ENCODE measurements around the gene CWC27.
"Not testable (repeated sequence)": the region's sequence is repeated elsewhere in the genome, so short reads cannot be mapped to it uniquely, and the experiment has no call there.

Gene CWC27

DNA sequence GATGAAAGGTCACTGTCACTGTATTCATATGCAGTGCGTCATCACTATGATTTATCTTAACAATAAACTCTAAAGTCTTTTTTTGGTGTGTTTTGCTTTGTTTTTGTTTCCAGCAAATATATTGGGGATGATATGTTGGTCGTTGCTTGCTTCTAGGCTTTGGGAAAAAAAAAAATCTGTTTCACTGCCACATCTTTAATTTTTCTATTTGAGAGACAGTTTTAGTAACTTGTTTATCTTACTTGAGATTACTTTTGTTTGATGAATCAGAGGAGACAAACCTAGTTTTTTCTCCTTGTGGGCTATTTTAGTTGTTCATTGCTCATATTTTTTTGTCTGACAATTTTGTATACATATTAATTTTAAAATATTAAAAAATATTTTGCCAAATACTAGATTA, 19.4 kb downstream of the CWC27 start:
- DNase-seq, result no peak
- ATAC-seq, result no peak

- no peak for DNase-seq
- no peak for ATAC-seq
These were observed 20.7 kb downstream of the CWC27 start for GRCh38 chr5:64789457-64789856.

GRCh38 chr5:64790210-64790609, 21.5 kb downstream of the CWC27 start:
- DNase-seq (no peak), ATAC-seq (no peak)

GRCh38 chr5:64792469-64792868, 23.7 kb downstream of the CWC27 start:
- ATAC-seq (no peak), DNase-seq (no peak)

DNA sequence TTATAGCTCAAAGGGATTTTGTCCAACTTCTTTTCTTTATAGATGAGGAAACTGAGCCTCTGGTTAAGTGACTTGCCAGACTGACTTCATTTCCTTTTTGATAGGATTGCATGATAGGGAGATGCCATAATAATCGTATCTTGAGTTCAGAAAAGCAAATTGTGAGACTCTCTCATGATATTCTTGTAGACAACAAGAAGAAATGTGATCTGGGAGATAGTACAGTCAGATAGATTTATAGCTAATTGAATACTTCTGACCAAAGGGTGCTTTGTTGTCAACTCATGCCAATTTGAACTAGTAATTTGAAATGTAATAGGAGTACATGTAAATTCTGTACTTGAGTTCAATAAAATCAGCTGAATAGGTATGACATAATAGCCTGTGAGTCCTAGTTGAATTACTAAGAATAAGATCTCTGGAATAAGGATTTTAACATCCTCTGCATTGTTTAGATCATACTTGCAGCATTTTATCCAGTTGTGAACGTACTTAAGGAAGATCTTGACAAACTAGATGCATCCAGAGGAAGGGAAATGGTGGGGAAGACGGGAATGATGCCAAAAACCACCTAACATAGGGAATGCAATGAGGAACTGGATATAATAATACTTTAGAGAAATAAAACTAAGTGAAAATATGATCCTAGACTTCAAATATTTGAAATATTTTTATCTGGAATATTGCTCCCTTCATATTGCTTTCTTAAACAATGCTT, 25.5 kb downstream of the CWC27 start:
- DNase-seq, result no peak

GRCh38 chr5:64796301-64796700, 27.6 kb downstream of the CWC27 start:
- ATAC-seq (no peak), DNase-seq (no peak)

More for the DNA sequence above, 25.5 kb downstream of the CWC27 start:
- no peak for ATAC-seq

DNA sequence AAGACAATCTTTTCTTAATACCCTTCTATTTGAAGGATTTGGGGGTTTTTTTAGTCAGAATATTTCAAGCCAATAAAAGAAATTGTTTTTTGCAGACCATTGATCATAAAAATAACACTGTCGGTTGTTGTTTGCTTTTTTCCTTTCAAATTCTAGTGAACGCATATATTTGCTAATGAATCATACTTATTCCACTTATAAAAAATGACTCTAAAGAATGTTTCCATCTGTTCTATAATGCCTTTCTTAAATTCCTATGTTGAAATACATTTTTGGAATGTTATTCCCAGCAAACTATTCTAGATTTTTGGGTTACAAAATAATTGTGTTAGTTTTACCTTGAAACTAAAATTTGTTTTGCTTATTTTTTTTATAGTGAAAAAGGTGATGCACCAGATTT, 32.2 kb downstream of the CWC27 start:
- DNase-seq (no peak), ATAC-seq (no peak)

GRCh38 chr5:64806537-64806936, 37.8 kb downstream of the CWC27 start:
- ATAC-seq, result no peak

DNA sequence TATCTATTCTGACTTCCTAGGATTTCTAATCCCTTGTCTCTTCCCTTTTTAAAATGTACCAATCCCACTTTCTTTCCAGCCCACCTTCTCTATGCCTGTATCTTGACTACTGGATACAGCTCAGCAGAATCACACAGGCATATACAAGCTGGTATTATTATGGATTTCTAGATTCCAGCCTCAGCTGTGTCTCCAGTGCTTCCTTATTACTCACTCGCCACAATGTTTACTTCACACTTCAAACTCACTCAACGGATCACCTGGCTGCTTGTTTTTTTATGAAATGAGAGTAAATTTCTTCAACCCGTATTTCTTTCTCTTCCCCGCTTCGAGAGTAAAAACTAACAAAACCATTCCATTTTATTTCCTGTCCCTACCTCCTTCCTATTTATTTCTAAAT, 38.8 kb downstream of the CWC27 start:
- ATAC-seq (no peak), DNase-seq (no peak)

More at GRCh38 chr5:64806537-64806936, 37.8 kb downstream of the CWC27 start:
- DNase-seq, result no peak

DNA sequence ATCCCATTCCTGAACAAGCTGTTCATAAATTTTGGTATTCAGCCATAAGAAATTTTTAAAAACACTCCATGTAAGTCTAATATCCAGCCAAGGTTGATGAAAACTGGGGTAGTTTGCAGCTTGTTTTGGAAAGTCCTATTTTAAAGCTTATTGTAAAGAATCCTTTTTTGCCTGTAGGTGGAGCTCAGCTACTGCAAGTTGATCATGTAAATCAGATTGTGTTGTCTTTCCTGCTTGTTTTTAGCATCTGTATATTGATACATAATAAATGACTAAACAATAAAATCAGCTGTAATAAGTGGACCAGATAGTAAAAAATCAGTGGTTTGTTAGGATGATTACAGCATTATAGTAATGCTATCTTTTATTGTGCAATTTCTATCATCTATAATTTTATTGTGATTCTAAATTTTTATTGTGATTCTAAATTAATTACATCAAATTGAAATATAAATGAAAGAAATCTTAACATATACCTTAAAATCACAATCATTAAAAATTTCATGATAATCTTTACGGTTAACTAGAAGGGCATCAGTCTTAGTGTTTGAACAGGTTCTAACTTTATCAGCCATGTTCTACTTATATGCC, 42.4 kb downstream of the CWC27 start:
- DNase-seq (no peak), ATAC-seq (no peak)

- ATAC-seq (peak; percentile 71), DNase-seq (no peak)
These were observed 45.3 kb downstream of the CWC27 start for GRCh38 chr5:64814073-64814472.

- DNase-seq, result no peak
- no peak for ATAC-seq
These were observed 49.5 kb downstream of the CWC27 start for GRCh38 chr5:64818245-64818644.

DNA sequence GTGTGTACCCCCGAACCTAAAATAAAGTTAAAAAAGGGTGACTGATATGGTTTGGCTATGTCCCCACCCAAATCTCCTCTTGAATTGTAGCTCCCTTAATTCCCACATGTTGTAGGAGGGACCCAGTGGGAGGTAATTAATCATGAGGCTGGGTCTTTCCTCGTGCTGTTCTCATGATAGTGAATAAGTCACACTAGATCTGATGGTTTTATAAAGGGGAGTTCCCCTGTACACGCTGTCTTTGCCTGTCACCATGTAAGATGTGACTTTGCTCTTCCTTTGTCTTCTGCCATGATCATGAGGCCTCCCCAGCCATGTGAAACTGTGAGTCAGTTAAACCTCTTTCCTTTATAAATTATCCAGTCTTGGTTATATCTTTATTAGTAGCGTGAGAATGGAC, 50.6 kb downstream of the CWC27 start:
- DNase-seq, result not testable (repeated sequence)
- ATAC-seq, result peak; percentile 32

DNA sequence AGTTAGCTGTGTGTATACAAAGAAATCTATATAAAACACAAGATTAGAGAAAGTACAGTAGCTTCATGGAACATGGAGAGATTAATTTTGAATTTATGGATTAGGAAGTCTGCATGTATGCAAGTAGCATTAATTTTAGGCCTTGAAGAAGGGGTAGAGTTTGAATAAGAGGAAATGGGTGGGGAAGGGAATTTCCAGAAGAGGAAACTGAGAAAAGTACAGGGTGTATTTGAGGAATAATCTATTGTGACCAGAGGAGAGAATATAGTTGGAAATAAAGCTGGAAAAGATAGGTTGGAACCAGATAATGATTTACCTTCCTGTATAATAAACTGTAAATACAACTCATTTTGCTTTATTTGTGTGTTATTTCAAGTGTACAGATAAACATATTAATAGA, 53.6 kb downstream of the CWC27 start:
- DNase-seq, result no peak
- ATAC-seq, result no peak

- DNase-seq (no peak), ATAC-seq (no peak)
These were observed 57.8 kb downstream of the CWC27 start for GRCh38 chr5:64826541-64826940.

DNA sequence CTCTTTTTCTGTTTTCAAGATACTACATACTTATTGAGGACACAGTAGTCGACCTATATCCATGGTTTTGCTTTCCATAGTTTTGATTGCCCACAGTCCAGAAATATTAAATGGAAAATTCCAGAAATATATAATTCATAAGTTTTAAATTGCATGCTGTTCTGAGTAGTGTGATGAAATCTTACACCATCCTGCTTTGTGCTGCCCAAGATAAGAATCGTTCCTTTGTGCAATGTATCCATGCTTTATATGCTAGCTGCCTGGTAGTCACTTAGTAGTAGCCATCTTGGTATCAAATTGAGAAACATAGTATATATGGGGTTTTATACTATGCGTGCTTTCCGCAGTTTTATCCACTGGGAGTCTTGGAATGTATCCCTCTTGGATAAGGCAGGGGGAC, 59.0 kb downstream of the CWC27 start:
- ATAC-seq, result no peak
- no peak for DNase-seq

- not testable (repeated sequence) for DNase-seq, ATAC-seq
These were observed 61.9 kb downstream of the CWC27 start for GRCh38 chr5:64830650-64831049.

- DNase-seq (no peak), ATAC-seq (no peak)
These were observed 63.3 kb downstream of the CWC27 start for GRCh38 chr5:64831996-64832395.

- ATAC-seq (no peak), DNase-seq (no peak)
These were observed 65.3 kb downstream of the CWC27 start for GRCh38 chr5:64834037-64834436.

GRCh38 chr5:64834611-64835010, 65.9 kb downstream of the CWC27 start:
- no peak for ATAC-seq
- no peak for DNase-seq

DNA sequence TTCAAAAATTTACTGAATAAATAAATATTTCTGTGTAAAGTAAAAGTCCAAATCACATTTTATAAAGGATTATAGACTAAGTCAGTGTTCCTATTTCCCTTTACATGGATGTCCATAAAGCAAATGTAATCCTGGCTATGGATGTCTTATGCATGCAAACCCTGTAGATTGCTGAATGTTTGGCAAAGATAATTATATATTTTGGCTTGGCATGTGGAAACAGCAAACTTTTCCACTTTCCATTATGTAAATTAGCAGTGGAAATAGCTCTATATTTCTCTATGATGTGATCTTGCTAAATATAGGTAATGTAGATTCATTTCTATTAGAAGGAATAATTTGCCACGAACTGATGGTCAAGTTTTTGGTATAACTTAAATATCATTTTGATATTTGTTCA, 66.5 kb downstream of the CWC27 start:
- ATAC-seq (no peak), DNase-seq (no peak)

- DNase-seq, result no peak
- no peak for ATAC-seq
These were observed 67.5 kb downstream of the CWC27 start for GRCh38 chr5:64836190-64836755.

GRCh38 chr5:64836786-64837185, 68.1 kb downstream of the CWC27 start:
- ATAC-seq (no peak), DNase-seq (no peak)

DNA sequence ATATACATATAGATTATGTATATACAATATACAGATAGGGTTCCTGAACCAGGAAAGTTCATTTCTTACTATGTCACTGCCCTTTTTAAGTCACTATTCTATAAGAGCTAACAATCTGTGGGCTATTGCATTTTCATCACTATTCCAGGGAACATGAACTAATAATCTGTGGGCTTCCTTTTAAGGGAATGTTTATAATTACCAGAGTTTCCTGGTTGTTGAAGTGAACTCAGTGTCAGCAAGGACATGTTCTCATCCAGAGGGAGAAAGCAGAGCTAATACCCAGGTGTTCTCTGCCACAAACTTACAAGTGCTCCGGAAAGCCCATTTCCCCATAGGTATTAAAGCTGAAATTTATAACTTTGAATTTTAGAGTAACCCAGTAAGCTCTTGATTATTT, 69.6 kb downstream of the CWC27 start:
- ATAC-seq (no peak), DNase-seq (no peak)

Data from stimulated activated naive CD8-positive, alpha-beta T cell treated with anti-CD3 and anti-CD28 coated beads, Interleukin-15, Interleukin-2, amounts not matched to agents 100 U/mL and 50 U/mL, for 24 hours (primary cell).